Measurements from ENCODE around the gene C10orf67. TPM values are rescaled to one million over a fixed set of nuclear protein-coding genes. Genes with fewer than 3 reads are reported as not detected.

Gene C10orf67
- total RNA-seq, 1 donor from 2014 or later, result not detected

GRCh38 chr10:23157691-23158369 lies 186.8 kb downstream of the C10orf67 start:
- DNase-seq (ENCODE audit: low spot score, unreplicated experiment), result no peak
- Mint-ChIP-seq H3K9me3 (ENCODE audit: low read depth) (no peaks in the 10 kb centered on the region), H3K4me3 (ENCODE audit: low read depth) (no peak overlapping the region), H3K27me3 (peaks cover 42% of the 10 kb centered on the region), H3K4me1 (ENCODE audit: low read depth) (peaks cover 7% of the 10 kb centered on the region), H3K36me3 (ENCODE audit: insufficient read depth) (peaks cover 5% of the 10 kb centered on the region), H3K27ac (no peak overlapping the region)
- no peak for TF ChIP-seq CTCF (IDR thresholded peaks at IDR 0.05; ENCODE audit: unreplicated experiment)

DNA sequence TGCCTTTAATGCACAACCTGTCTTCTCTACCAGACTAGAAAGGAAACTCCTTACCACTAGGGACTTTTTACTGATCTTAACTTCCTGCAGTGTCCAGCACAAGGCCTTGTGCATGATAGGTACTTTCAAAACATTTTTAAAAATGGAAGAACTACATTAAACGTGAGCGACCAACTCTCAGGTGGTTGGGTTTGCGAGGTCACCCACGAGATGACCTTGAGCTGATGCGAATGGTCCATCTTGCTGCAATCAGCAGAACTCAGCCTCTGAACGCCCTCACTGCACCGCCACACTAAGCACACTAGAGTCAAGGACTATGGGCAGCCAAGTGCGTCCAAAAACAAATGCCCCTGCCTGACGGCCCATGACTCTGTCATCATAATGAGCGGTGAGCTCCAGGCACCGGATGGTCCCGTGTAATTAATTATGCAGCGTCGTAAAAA lies 187.3 kb downstream of the C10orf67 start:
- H3K9me3 Mint-ChIP-seq (ENCODE audit: low read depth), result no peaks in the 10 kb centered on the region
- H3K4me1 Mint-ChIP-seq (ENCODE audit: low read depth), result peaks cover 7% of the 10 kb centered on the region
- no peak overlapping the region for H3K27ac Mint-ChIP-seq
- H3K27me3 Mint-ChIP-seq, result peaks cover 42% of the 10 kb centered on the region
- H3K36me3 Mint-ChIP-seq (ENCODE audit: insufficient read depth), result peaks cover 5% of the 10 kb centered on the region
- no peak overlapping the region for H3K4me3 Mint-ChIP-seq (ENCODE audit: low read depth)
- no peak for DNase-seq (ENCODE audit: low spot score, unreplicated experiment)
- TF ChIP-seq CTCF (IDR thresholded peaks at IDR 0.05; ENCODE audit: unreplicated experiment), result no peak

DNA sequence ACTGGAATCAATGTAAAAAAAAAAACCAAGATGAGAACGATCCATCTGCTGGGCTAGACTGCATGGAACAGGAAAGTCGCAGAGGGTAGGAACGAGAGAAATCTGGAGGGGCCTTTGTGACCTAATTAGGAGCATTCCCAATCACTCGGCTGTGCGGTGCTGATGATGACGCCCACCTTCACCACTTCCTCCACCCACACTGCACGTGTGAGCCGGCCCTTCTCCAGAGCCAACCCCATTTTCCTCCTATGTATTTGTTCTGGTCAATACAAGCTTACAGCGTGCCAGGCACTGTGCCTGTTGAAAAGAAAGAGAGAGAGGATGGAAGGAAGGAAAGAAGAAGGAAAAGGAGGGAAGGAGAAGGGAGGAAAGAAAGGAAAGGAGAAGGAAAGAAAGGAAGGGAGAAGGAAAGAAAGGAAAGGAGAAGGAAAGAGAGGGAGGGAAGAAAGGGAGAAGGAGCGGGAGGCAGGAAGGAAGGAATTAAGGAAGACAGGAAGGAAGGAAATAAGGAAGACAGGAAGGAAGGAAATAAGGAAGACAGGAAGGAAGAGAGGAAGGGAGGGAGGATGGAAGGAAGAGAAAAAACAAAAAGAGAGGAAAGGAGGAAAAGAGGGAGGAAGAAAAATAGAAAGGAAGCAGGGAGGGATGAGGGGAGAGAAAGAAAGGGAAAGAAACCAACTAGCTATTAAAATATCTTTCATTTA lies 188.0 kb downstream of the C10orf67 start:
- Mint-ChIP-seq H3K4me3 (ENCODE audit: low read depth) (no peak overlapping the region), H3K9me3 (ENCODE audit: low read depth) (no peaks in the 10 kb centered on the region), H3K27me3 (peaks cover 42% of the 10 kb centered on the region), H3K4me1 (ENCODE audit: low read depth) (peaks cover 7% of the 10 kb centered on the region), H3K36me3 (ENCODE audit: insufficient read depth) (peaks cover 5% of the 10 kb centered on the region), H3K27ac (no peak overlapping the region)
- DNase-seq (ENCODE audit: low spot score, unreplicated experiment), result no peak
- TF ChIP-seq CTCF (IDR thresholded peaks at IDR 0.05; ENCODE audit: unreplicated experiment), result no peak

DNA sequence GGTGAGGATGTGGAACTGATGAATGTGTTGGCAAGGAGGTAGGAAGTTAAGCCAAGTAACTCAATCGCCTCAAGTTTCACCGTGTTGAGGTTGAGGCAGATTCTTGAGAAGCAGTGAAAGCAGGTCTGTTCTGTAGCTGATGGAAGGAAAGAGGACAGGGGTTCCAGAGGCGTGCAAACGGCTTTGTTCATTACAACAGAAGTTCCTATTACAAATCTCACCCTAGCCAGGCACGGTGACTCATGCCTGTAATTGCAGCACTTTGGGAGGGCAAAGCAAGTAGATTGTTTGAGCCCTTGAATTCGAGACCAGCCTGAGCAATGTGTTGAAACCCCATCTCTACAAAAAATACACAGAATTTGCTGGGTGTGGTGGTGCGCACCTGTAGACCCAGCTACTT lies 189.4 kb downstream of the C10orf67 start:
- no peak overlapping the region for H3K4me3 Mint-ChIP-seq (ENCODE audit: low read depth)
- H3K36me3 Mint-ChIP-seq (ENCODE audit: insufficient read depth), result peaks cover 9% of the 10 kb centered on the region
- no peak overlapping the region for H3K27ac Mint-ChIP-seq
- H3K27me3 Mint-ChIP-seq, result peaks cover 36% of the 10 kb centered on the region
- no peaks in the 10 kb centered on the region for H3K9me3 Mint-ChIP-seq (ENCODE audit: low read depth)
- no peak for DNase-seq (ENCODE audit: low spot score, unreplicated experiment)
- H3K4me1 Mint-ChIP-seq (ENCODE audit: low read depth), result peaks cover 7% of the 10 kb centered on the region
- TF ChIP-seq CTCF (IDR thresholded peaks at IDR 0.05; ENCODE audit: unreplicated experiment), result no peak

Small RNA genes within 50 kb of the gene (microRNA-seq; reads per million reads assigned to microRNA genes)
- gene MIR1254-2 (ENCODE audit: borderline number of aligned reads, unreplicated experiment), result not detected

Other genes starting within 250 kb of the C10orf67 start
- gene MSRB2, start 249.2 kb downstream of the C10orf67 start, total RNA-seq, result 29.1 and 29.8 TPM in 2 replicates
- gene PTF1A, start 152.5 kb downstream of the C10orf67 start, total RNA-seq, result 41.3 and 50.7 TPM in 2 replicates
- 10.2 and 11.9 TPM in 2 replicates for gene OTUD1, start 94.3 kb upstream of the C10orf67 start, total RNA-seq